Stimulated activated CD4-positive, alpha-beta T cell treated with anti-CD3 and anti-CD28 coated beads, Interleukin-15, amount 100 ng/mL, for 1 hour (primary cell): ENCODE measurements around the gene CTSG.
"Not testable (repeated sequence)": the region's sequence is repeated elsewhere in the genome, so short reads cannot be mapped to it uniquely, and the experiment has no call there.

Experiments
- DNase-seq, 2 donors: peaks; one replicate each; pipeline ENCODE4 v3.0.0-alpha.2; 2020; ENCODE audit warnings: low read depth in 1 of 2, low spot score in 1 of 2

The CTSG gene, protein sequence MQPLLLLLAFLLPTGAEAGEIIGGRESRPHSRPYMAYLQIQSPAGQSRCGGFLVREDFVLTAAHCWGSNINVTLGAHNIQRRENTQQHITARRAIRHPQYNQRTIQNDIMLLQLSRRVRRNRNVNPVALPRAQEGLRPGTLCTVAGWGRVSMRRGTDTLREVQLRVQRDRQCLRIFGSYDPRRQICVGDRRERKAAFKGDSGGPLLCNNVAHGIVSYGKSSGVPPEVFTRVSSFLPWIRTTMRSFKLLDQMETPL

DNA sequence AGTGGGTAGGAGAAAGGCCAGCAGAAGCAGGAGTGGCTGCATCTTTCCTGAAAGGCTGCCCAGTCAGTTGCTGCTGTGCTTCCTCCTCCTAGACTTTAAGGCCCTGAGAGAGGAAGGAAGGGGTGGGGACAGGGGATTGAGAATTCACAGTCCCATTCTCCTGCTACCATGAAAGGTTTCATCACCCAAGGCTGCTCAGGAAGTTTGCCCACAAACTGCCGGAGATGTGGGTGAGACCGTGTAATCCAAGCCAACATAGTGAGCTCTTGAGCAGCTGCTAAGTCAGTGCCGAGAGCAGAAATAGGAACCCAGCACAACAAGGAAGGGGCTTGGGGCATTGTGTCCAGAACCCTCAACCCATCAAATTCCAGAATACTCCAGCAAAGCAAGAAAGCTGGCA, at the start of gene CTSG:
Gene CTSG, minus strand, starts transcription at position 69 of the 400 bp plus-strand sequence. Its CDS starts 27 bp downstream, at position 42.
- no peak for DNase-seq

DNA sequence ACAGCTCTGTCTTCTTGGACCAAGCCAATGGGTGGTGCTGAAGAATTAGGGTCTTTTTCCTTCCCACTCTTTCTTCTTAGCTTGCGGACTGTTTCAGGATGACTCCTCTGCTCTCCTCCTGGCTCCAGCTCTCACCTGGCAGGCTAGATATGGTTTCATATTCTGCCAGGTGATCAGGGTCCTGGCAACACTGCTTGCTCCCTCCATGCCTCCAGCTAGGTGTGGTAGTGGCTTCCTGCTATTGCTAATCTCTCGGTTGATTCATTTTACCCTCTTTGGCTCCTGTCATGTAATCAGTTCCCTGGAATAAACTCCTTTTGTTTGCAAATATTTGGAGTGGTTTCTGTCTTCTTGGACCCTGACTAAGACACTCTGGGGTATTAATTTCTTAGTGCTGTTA, 37.7 kb upstream of the CTSG start:
- no peak for DNase-seq

DNA sequence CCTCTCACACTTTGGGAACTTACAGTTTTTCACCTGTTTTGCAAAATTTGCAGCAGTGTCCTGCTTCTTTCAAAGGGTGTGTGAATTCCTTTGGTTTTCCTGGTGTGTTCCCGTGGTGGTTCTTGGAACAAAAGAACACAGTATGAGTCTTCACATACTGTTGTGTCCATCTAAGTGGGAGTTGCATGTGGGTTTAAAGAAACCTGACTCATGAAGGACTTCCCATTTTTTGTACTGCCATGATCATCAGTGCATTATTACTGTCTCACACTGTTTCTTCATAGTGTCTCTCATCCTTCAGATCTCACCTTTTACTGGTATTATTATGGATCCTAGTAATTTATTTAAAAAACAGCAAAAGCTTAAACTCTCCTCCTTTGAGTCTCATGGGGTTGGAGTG, 37.2 kb upstream of the CTSG start:
- DNase-seq = no peak

DNA sequence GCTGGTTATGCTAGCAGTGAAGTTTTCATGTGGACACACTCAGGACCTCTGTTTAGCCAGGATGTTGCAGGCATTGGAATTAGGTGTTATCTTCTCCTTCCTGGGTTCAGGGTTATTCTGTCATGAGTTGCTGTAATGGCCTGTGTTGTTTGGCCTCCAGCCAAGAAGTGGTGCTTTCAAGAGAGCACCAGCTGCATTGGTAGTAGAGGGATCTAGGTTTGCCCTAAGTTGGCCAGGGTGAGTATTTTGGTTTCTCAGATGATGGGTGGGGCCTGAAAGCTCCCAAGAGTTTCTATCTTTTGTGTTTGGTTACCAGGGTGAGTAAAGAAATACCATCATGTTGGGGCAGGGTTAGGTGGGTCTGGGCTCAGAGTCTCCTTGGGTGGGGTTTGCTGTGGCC, 36.1 kb upstream of the CTSG start:
- DNase-seq = no peak

DNA sequence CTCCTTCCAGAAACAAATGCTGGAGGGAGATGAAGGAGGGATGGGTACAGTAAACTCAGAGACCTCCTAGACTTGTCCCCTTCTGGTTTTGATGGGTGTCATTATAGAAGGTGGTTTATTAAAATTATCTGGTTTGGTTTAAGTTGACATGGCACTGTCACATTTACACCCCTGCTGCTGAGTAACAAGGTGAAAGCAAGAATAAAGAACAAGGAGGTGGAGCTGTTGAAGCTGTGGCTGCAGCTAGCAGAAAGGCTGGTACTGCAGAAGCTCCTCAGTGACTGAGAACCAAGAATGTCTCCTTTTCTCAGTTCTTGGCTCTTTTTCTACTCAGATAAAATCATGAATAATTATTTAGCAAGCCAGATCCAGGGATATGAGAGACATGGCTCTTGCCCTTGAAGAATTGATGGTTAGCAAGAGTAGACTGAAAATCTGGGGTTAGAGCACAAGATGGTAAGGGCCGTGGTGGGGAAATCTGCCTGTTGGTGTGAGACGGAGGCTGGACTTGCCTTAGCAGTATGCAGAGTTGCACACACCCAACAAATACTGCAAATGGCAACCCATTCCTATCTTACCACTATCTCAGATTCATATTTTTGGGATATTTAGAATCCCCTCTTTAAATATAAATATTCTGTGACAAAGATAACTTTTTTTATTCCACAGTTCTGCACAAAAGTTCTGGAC, 33.8 kb upstream of the CTSG start, which contains the start of gene GZMH:
Gene GZMH, minus strand, starts transcription at position 31 of the 690 bp plus-strand sequence. CDS start 72 bp downstream, outside the sequence.
- no peak for DNase-seq

DNA sequence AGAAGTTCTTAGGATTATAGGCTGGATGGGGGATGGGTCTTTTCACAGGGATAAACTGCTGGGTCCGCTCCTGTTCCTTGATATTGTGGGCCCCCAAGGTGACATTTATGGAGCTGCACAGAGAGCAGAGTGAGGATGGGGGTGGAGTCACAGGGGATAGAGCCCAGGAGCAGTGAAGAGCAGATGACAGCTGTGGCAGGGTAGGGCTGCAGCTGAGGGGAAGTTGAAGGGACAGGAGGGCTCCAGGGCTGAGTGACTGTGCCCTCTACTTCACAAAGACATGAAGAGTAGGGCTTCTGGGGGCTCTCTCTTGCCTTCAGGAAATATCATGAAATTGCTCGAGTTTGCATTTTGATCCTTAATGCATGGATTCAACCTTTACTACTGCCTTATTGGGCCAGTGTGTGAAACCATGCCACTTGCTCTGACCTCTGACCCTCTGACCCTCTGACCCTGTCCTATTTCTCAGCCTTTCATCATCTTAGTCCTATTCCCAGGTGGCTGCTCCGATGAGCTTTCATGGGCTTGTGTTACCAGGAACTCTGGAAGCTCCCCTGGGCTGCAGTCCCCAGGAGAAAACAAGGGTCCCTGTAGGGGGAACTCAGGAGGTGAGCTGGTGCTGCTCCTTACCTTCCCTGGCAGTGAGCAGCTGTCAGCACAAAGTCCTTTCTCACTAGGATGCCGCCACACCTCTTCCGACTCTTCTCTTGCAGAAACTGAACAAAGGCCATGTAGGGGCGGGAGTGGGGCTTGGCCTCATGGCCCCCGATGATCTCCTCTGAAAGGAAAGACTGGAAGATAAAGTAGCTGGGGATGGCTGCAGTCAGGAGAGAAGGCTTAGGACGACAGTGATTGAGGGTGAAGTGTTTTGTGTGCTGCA, 31.8 kb upstream of the CTSG start:
- no peak for DNase-seq

DNA sequence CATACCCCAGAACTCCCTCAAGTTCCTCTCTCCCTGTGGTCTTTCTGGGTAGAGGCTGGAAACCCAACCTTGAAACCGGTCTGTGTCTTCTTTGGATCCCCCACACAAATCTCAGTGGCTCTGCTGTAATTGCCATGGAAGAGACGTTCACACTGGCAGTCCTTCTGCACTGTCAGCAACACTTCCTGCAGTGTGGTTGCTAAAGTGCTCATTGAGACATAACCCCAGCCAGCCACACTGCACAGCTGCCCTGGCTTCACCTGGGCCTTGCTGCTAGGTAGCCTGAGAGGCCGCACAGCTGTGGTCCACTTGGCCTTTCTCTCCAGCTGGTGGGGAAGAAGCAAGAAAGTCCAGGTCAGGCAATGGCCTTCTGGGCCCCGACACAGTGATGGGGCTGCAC, 31.0 kb upstream of the CTSG start:
- no peak for DNase-seq

DNA sequence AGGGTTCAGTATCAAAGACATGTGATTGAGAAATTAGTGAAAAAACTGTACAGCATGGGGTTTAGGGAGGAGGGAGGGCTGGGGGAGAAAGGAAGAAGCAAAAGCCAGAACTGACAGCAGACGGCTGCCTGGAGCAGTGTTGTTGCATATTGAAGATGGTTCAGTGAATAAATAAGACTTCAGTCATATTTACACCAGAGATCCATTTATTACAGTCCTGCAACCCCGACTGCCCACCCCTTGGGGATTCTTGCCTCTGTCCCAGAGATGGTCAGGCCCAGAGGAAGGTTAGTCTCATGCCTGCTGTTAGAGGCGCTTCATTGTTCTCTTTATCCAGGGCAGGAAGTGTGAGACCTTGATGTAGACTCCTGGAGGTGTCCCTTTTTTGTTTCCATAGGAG, 30.2 kb upstream of the CTSG start:
- no peak for DNase-seq

DNA sequence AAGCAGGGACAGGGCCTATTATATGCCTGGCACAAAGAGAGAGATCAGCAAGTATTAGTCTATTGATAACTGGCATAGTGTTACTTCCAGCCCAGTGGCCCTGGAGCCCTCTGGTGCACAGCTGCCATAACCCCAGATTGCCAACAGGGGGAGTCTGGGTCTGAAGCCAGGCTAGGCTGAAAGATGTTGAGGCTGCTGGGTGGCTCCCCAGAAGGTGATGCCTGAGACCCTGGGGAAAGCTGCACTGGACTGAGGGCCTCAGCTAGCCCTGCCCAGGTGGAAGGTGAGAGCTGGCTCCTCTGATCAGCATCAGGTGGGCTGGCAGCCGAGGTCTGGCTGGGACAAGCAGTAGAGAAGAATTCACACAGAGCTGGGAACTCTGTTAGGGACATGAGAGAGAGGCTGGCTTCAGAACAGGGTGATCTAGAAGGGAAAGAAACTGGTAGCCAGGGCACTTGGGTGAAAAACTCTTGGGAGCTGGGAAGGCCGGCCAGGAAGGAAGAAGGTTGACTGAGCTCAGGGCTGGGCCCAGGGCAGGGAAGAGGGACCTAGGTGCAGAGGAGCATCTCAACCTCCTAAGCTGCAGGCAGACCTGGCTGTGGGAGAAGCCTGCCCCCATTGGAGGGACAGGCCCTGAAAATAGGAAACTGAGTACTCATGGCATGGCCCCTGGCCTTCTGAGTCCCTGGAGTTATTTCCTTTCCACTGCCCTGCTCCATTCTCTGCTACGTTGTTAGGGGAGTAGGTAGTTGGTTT, 29.6 kb upstream of the CTSG start:
- DNase-seq = peak; percentile 39 to 49

DNA sequence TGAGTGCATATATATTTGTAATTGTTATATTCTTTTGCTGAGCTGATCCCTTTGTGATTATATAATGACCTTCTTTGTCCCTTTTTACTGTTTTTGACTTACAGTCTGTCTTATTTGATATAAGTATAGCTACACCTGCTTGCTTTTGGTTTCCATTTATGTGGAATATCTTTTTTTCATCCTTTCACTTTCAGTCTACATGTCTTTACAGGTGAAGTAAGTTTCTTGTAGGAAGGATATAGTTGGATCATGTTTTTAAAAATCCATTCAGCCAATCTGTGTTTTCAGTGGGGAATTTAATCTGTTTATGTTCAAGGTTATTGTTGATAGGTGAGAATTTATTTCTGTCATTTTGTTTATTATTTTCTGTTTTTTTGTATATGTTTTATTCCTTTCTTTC, 21.4 kb upstream of the CTSG start:
- no peak for DNase-seq

DNA sequence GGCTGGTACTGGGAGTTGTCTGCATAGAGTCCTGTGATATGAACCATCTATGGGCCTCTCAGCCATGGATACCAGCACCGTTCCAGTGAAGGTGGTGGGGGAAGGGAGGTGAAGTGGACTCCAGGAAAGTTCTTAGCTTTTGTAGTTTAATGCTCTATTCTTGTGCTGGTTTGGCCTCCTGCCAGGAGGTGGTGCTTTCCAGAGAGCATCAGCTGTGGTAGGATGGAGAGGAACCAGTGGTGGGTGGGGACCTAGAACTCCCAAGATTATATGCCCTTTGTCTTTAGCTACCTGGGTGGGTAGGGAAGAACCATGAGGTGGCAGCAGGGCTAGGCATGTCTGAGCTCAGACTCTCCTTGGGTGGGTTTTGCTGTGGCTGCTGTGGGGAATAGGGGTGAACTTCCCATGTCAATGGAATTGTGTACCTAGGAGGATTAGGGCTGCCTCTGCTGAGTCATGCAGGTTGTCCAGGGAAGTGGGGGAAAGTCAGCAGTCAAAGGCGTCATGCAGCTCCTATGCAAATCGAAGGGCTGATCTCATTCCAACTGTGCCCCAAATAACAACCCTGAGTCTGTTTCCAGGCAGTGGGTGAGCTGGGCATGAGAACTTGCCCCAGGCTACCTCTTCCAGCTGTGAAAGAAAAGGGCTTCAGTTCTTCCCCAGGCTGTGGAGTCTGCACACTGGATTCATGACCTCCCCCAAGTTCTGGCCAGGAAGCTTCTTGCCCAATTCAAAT, 19.2 kb upstream of the CTSG start:
- no peak for DNase-seq

DNA sequence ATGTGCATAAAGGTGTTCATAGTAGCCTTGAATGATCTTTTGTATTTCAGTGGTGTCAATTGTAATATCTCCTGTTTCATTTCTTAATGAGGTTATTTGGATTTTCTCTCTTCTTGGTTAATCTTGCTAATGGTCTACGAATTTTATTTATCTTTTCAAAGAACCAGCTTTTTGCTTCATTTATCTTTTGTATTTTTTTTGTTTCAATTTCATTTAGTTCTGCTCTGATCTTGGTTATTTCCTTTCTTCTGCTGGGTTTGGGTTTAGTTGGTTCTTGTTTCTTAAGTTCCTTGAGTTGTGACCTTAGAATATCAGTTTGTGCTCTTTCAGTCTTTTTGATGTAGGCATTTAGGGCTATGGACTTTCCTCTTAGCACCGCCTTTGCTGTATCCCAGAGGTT, 15.0 kb upstream of the CTSG start:
- not testable (repeated sequence) for DNase-seq

DNA sequence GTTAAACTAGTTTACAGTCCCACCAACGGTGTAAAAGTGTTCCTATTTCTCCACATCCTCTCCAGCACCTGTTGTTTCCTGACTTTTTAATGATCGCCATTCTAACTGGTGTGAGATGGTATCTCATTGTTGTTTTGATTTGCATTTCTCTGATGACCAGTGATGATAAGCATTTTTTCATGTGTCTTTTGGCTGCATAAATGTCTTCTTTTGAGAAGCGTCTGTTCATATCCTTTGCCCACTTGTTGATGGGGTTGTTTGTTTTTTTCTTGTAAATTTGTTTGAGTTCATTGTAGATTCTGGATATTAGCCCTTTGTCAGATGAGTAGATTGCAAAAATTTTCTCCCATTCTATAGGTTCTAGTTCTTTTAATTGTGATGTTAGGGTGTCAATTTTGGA, 8.4 kb upstream of the CTSG start:
- not testable (repeated sequence) for DNase-seq

DNA sequence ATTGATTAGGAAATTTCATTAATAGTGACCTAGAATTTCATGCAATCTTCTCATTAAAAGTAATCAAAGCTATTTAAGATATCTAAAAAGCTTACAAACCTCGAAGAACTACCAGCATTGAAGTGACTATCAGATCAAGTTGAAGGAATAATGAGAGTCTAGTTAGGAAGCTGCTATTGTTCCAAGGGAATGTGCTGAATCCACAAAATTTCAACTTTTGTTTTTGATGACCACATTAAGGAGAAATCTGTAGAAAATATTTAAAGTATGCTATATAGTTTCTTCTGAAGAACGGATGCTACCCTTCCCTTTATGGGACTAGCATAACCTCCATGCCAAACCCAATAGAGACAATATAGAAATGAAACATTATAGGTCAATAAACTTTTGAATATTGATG, 2.5 kb upstream of the CTSG start:
- DNase-seq = no peak

DNA sequence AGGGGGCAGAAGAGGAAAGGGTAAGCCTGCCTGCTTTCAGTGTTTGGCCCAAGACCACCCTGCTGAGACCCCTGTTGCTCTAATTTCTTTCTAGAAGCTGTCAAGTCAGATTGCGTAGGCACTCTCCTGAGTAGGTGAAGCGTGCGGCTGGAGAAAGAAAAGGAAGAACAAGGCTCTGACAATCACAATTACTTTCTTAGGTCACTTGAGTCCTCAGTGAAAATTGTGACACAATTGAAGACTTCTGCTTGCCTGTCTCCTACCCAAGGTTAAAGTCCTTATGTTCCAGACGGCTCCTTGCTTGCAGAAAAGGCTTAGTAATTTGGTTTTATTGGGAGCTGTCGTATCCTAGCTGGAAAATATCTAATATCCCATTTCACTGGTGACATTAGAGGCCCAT, 721 bp upstream of the CTSG start:
- no peak for DNase-seq

DNA sequence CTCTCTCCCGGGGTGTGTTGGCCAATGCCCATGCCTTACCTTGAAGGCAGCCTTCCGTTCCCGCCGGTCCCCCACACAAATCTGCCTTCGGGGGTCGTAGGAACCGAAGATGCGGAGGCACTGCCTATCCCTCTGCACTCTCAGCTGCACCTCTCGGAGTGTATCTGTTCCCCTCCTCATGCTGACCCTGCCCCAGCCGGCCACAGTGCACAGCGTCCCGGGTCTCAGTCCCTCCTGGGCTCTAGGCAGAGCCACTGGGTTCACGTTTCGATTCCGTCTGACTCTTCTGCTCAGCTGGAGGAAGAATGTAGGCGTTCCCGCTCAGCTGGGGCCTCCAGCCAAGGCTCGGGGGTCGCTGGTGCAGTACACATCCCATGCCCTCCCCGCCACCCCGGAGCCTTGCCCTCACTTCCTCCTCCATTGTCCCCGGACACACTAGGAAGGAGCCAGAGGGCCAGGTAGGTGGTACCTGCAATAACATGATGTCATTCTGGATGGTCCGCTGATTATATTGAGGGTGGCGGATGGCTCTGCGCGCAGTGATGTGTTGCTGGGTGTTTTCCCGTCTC, 1.8 kb downstream of the CTSG start:
- DNase-seq = no peak

DNA sequence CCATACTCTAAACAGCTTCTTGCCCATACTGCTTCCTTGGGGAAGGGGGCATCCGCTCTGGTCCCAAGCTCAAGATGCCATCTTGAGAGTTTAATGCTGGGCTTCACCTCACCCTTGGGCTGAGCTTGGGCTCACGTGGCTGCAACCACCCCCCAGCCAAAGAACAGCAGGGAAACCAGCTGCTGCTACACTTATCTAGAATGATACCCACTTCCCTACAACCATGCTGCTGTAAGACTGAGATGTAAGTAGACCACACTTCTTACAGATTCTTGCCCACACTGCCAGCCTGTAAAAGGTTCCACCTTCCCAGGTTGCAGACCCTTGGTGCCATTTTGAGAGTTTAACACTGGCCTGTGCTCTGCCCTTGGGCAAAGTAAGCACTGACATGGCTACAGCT, 9.7 kb downstream of the CTSG start:
- no peak for DNase-seq

DNA sequence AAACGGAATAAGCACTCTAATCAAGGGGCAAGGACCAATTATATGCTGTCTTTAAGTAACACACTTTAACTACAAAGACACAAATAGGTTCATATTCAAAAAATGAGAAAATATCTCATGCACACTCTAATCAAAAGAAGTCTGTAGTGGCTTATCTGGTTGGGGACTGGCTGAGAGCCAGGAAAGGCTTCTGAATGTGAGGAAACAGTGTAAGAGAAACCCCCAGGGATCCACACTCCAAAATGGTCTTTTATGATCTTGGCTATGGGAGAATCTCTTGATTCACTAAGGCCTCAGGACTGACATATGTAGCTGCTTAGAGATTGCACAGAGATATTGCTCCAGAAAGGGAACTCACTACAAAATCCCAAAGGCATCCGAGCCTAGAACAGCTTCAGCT, 10.3 kb downstream of the CTSG start:
- no peak for DNase-seq

DNA sequence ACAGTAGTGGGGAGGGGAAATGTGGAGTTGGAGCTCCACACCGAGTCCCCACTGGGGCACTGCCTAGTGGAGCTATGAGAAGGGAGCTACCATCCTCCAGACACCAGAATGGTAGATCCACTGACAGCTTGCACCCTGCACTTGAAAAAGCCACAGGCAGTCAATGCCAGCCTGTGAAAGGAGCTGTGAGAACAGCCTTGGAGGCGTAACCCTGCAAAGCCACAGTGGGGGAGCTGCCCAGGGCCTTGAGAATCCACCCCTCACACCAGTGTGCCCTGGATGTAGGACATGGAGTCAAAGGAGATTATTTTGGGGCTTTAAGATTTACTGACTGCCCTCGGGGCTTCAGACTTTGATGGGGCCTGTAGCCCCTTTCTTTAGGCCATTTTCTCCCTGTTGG, 12.5 kb downstream of the CTSG start:
- no peak for DNase-seq

DNA sequence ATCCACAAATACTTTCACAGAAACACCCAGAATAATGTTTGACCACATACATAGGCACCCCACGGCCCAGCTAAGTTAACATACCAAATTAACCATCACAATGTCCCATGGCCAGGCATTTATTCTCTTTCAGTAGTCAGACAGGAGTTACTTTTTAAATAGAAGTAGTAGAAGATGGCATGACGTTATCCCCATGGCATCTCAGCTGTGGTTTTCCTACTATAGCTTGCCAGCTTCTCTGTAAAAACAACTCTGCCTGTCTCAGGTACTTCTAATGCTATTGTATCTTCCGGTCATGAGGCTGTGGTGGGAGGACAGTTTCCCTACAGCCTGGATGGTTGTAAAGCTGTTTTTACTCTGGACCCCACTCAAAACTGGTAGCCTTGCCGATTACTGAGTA, 19.3 kb downstream of the CTSG start:
- DNase-seq = no peak
